ENCODE data around the gene RET. TPM values are rescaled to one million over a fixed set of nuclear protein-coding genes. Genes with fewer than 3 reads are reported as not detected.

RET gene
- total RNA-seq (ENCODE audit: low replicate concordance): 0.59 TPM in 1 of 2 replicates, not detected in the other

GRCh38 chr10:43076876-43077420, at the start of gene RET:
TSS of gene RET (plus strand) at chr10:43077069. CDS start at chr10:43077259, 190 bp downstream.

DNA sequence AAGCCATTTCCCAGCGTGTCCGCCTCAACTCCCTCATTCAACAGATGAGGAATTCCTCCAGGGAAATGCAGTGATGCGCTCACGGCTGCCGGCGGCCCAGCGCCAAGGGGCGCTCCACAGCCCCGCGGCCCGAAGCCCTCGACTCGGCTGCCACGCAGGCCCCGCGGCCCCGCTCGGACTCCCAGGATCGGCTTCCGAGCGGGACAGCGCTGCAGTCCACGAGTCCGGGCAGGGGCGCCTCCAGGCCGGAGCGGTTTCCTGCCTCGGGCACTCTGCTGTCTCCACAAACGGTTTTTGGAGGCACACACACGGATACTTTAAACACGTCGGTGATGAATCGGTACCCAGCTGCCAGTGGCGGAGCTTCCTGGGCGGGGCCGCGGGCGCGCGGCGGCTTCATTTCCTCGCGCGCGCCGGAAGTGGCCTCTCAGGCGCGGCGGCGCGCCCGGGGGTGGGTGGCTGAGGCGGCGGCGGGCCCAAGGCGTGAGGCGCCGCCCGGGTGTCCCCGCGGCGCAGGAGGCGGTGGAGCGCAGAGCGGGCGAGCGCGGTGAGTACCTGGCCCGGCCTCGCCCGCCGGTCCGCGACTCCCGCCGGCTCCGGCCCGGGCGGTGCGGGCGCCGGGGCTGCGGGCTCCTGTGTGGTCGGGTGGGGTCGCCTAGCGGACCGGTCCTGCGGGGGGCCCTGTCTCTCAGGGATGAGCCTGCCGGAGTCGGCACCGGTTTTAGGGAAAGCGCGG, 61.3 kb downstream of the RET start, which contains the start of gene CSGALNACT2:
CSGALNACT2 (plus strand) TSS at position 425 of the 736 bp plus-strand sequence. CDS start 16,705 bp downstream, outside the sequence.

Other genes starting within 250 kb of the RET start
- gene CSGALNACT2, start 61.4 kb downstream of the RET start, total RNA-seq (ENCODE audit: low replicate concordance): 16.8 and 17.8 TPM in 2 replicates
- gene RASGEF1A, start 190.0 kb downstream of the RET start, total RNA-seq (ENCODE audit: low replicate concordance): 0.15 and 2.7 TPM in 2 replicates

All from smooth muscle cell of the coronary artery (primary cell).